HEK293 (cell line): ENCODE results near the gene TRPM5.

Experiments
- CTCF ChIA-PET: fragments of 350-600 bp; formaldehyde crosslinking; extraction: SDS; loops from one replicate; lab custom pipeline; 2021; ENCODE audit warnings: antibody characterized with exemption; lab: Yijun Ruan, JAX
- POLR2A ChIA-PET: fragments of 300-600 bp; formaldehyde crosslinking; extraction: SDS; loops from one replicate; lab custom pipeline; 2020; ENCODE audit warnings: antibody characterized with exemption, inconsistent platforms; lab: Yijun Ruan, JAX
- H3K27ac ChIP-seq: fragments of 200-500 bp; sonication (Bioruptor generic); 2 replicates; pipeline ENCODE4 v1.5.1; 2014; ENCODE audit warnings: low read depth, low read length, control low read depth, inconsistent platforms; ENCODE audit errors: extremely low read depth
- H3K36me3 ChIP-seq, 2 experiments: fragments of 200-500 bp in 1 of 2; sonication (Bioruptor generic) in 1 of 2; 1 replicate in 1 of 2; 2 replicates in 1 of 2; pipeline ENCODE4 v1.5.1; 2014 to 2017; ENCODE audit warnings: inconsistent platforms in 2 of 2, low read length in 2 of 2; ENCODE audit not compliant: control insufficient read depth in 2 of 2, insufficient read depth in 1 of 2
- H3K4me1 ChIP-seq: fragments of 200-500 bp; sonication (Bioruptor generic); 2 replicates; pipeline ENCODE4 v1.5.1; 2014; ENCODE audit warnings: mild to moderate bottlenecking, low read length, inconsistent platforms; ENCODE audit not compliant: control insufficient read depth, insufficient read depth
- H3K4me3 ChIP-seq: 2 replicates; pipeline ENCODE4 v1.5.1; 2011; ENCODE audit warnings: low read depth, mild to moderate bottlenecking, control low read depth, low read length, moderate library complexity
- H3K9me3 ChIP-seq: fragments of 200-500 bp; sonication (Bioruptor generic); 2 replicates; pipeline ENCODE4 v1.5.1; 2014; ENCODE audit warnings: low read depth, low read length, inconsistent platforms; ENCODE audit not compliant: control insufficient read depth, insufficient read depth
- EGR2 ChIP-seq: fragments of 450-650 bp; formaldehyde crosslinking; IDR thresholded peaks from 2 replicates; pipeline ENCODE4 v1.5.1; 2016; ENCODE audit warnings: low read depth, missing biosample characterization, missing genetic modification characterization
- FEZF1 ChIP-seq: fragments of 450-650 bp; formaldehyde crosslinking; IDR thresholded peaks from 2 replicates; pipeline ENCODE4 v1.5.1; 2016; ENCODE audit warnings: missing biosample characterization, missing genetic modification characterization
- KLF1 ChIP-seq: fragments of 450-650 bp; formaldehyde crosslinking; IDR thresholded peaks from 2 replicates; pipeline ENCODE4 v1.5.1; 2016; ENCODE audit warnings: missing biosample characterization, missing genetic modification characterization
- SETDB1 ChIP-seq: IDR thresholded peaks from one replicate; pipeline ENCODE4 v1.6.1; 2017; ENCODE audit warnings: mild to moderate bottlenecking, low read length, moderate library complexity, mixed read lengths; ENCODE audit not compliant: insufficient read length
- SP7 ChIP-seq: fragments of 450-650 bp; formaldehyde crosslinking; IDR thresholded peaks from 2 replicates; pipeline ENCODE4 v1.5.1; 2016; ENCODE audit warnings: missing biosample characterization, missing genetic modification characterization
- TRIM28 ChIP-seq: IDR thresholded peaks from 2 replicates; pipeline ENCODE4 v1.6.1; 2011; ENCODE audit warnings: low read length, control low read depth, borderline replicate concordance
- ZBTB20 ChIP-seq: fragments of 450-650 bp; formaldehyde crosslinking; IDR thresholded peaks from 2 replicates; pipeline ENCODE4 v1.5.1; 2016; ENCODE audit warnings: missing biosample characterization, missing genetic modification characterization
- ZNF157 ChIP-seq: fragments of 450-650 bp; formaldehyde crosslinking; IDR thresholded peaks from 2 replicates; pipeline ENCODE4 v1.5.1; 2016; ENCODE audit warnings: missing biosample characterization, missing genetic modification characterization
- ZNF23 ChIP-seq: fragments of 450-650 bp; formaldehyde crosslinking; IDR thresholded peaks from 2 replicates; pipeline ENCODE4 v1.5.1; 2016; ENCODE audit warnings: missing biosample characterization, missing genetic modification characterization, borderline replicate concordance
- ZNF274 ChIP-seq, 2 experiments: fragments of 200-500 bp in 1 of 2; fragments of 450-650 bp in 1 of 2; sonication (Bioruptor generic) in 1 of 2; formaldehyde crosslinking in 1 of 2; IDR thresholded peaks; 2 replicates each; pipeline versions ENCODE4 v1.5.1 to v1.6.1; 2014 to 2016; ENCODE audit warnings: borderline replicate concordance in 1 of 2, inconsistent platforms in 1 of 2, low read length in 1 of 2, missing biosample characterization in 1 of 2, missing genetic modification characterization in 1 of 2
- ZNF404 ChIP-seq: fragments of 450-650 bp; formaldehyde crosslinking; IDR thresholded peaks from 2 replicates; pipeline ENCODE4 v1.5.1; 2017; ENCODE audit warnings: missing biosample characterization, missing genetic modification characterization
- ZNF416 ChIP-seq: fragments of 450-650 bp; formaldehyde crosslinking; IDR thresholded peaks from 2 replicates; pipeline ENCODE4 v1.5.1; 2016; ENCODE audit warnings: missing biosample characterization, missing genetic modification characterization
- ZNF529 ChIP-seq: fragments of 450-650 bp; formaldehyde crosslinking; IDR thresholded peaks from 2 replicates; pipeline ENCODE4 v1.5.1; 2017; ENCODE audit warnings: missing genetic modification characterization, missing biosample characterization; ENCODE audit not compliant: insufficient replicate concordance
- ZNF560 ChIP-seq: fragments of 450-650 bp; formaldehyde crosslinking; IDR thresholded peaks from 2 replicates; pipeline ENCODE4 v1.5.1; 2017; ENCODE audit warnings: missing biosample characterization, missing genetic modification characterization, borderline replicate concordance
- ZNF830 ChIP-seq: fragments of 450-650 bp; IDR thresholded peaks from 2 replicates; pipeline ENCODE4 v1.5.0; 2018; ENCODE audit warnings: missing biosample characterization, missing genetic modification characterization, low read depth, mild to moderate bottlenecking, moderate library complexity
- TF ChIP-seq, protein P1 (sequence below): fragments of 450-650 bp; formaldehyde crosslinking; IDR thresholded peaks from 2 replicates; pipeline ENCODE4 v1.5.1; 2017; ENCODE audit warnings: missing biosample characterization, missing genetic modification characterization
- TF ChIP-seq, protein P2 (sequence below): fragments of 450-650 bp; formaldehyde crosslinking; IDR thresholded peaks from 2 replicates; pipeline ENCODE4 v1.5.1; 2016; ENCODE audit warnings: missing biosample characterization, missing genetic modification characterization, borderline replicate concordance

Gene TRPM5

DNA sequence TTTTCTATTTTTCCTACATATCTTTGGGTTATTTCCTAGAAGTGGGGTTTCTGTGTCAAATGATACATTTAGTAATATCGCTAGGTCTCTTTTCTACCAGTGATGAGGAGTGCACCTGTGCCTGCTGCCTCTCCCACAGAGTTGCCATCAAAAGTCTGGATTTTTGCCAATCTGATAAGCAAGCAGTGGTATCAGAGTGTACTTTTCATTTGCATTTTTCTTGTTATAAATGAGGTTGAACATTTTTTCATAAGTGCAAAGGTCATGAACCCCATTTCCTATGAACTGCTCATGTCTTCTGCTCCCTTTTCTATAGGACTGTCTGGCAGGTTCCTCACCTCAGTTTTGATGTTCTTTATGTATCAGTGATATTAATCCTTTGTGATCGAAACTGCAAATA lies 1.7 kb downstream of the TRPM5 start:
- TF ChIP-seq FEZF1 (no peak), ZNF23 (tag by site-specific recombination) (no peak), SETDB1 (peak; percentile 23), TRIM28 (peak; percentile 58; the same call in 1 of the 2 replicates)
- Histone ChIP-seq H3K27ac (no peak overlapping the region), H3K9me3 (no peaks in the 10 kb centered on the region), H3K4me3 (no peak overlapping the region), H3K4me1 (no peaks in the 10 kb centered on the region), H3K36me3 (no peaks in the 10 kb centered on the region)
- CTCF ChIA-PET, result interaction anchor here (0.7 to 0.8 kb wide), 2 partner anchors 247 to 449 kb away, joined by 3 to 4 read pairs; no protein-coding TSS in a partner anchor
- POLR2A ChIA-PET, result no interaction called here

DNA sequence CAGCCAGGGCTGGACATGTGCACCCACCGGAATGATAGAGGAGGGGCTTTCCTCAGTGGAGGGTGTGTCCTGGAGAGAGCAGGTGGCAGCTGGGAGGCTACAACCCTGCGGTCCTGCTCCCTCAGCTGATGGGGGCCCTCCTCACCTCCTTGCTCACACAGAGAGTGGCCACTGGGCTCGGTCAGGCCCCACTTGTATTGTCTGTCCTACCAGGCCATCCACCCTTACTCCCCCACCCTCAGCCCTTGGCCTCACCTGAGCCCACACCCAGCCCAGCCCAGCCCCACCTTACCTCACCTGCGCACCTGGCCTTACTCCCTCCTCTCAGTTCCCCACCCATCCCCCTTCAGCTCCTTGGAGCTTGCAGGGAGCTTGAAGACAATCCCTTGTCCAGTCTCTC lies 3.1 kb downstream of the TRPM5 start:
- H3K36me3 ChIP-seq, result no peaks in the 10 kb centered on the region
- H3K4me1 ChIP-seq, result no peaks in the 10 kb centered on the region
- no peaks in the 10 kb centered on the region for H3K9me3 ChIP-seq
- no peak overlapping the region for H3K4me3 ChIP-seq
- TF ChIP-seq ZNF560 (tag by site-specific recombination) (no peak), ZNF529 (tag by site-specific recombination) (no peak), KLF1 (tag by site-specific recombination) (no peak), ZNF157 (tag by site-specific recombination) (no peak), ZNF404 (tag by site-specific recombination) (no peak), EGR2 (no peak)
- ChIA-PET CTCF (interaction anchor here (0.7 kb wide), 1 partner anchor 38 kb away, joined by 3 read pairs; no protein-coding TSS in a partner anchor), POLR2A (no interaction called here)
- H3K27ac ChIP-seq, result no peak overlapping the region

DNA sequence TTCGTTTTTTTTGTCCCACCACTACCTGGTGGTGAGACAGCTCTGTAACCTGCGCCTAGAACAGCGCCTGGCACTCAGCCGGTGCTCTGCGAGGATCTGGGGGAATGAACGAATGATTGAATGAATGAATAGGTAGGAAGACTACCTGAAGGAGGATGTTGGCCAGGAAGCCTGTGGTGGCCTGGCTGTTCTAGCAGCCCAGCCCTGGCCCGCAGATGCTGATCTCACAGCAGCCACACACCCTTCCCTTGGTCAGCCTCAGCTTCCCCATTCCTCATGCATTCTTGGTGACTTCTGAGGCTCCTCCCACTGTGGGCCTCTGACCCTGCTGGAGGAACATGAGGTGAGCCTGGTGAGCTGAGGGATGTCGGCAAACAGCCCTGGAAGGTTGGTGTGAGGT lies 3.7 kb downstream of the TRPM5 start:
- CTCF ChIA-PET, result no interaction called here
- TF ChIP-seq SP7 (no peak), ZNF274 (IDR thresholded peaks at IDR 0.05; ENCODE audit: low read length) (no peak), ZNF274 (tag by site-specific recombination; IDR thresholded peaks at IDR 0.05; ENCODE audit: borderline replicate concordance) (no peak), ZNF416 (tag by site-specific recombination) (no peak), ZNF560 (tag by site-specific recombination) (no peak), ZNF830 (no peak), ZBTB20 (tag by site-specific recombination) (no peak)
- TF ChIP-seq, protein P1, sequence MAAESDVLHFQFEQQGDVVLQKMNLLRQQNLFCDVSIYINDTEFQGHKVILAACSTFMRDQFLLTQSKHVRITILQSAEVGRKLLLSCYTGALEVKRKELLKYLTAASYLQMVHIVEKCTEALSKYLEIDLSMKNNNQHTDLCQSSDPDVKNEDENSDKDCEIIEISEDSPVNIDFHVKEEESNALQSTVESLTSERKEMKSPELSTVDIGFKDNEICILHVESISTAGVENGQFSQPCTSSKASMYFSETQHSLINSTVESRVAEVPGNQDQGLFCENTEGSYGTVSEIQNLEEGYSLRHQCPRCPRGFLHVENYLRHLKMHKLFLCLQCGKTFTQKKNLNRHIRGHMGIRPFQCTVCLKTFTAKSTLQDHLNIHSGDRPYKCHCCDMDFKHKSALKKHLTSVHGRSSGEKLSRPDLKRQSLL (tag by site-specific recombination), result no peak
- TF ChIP-seq, protein P2, sequence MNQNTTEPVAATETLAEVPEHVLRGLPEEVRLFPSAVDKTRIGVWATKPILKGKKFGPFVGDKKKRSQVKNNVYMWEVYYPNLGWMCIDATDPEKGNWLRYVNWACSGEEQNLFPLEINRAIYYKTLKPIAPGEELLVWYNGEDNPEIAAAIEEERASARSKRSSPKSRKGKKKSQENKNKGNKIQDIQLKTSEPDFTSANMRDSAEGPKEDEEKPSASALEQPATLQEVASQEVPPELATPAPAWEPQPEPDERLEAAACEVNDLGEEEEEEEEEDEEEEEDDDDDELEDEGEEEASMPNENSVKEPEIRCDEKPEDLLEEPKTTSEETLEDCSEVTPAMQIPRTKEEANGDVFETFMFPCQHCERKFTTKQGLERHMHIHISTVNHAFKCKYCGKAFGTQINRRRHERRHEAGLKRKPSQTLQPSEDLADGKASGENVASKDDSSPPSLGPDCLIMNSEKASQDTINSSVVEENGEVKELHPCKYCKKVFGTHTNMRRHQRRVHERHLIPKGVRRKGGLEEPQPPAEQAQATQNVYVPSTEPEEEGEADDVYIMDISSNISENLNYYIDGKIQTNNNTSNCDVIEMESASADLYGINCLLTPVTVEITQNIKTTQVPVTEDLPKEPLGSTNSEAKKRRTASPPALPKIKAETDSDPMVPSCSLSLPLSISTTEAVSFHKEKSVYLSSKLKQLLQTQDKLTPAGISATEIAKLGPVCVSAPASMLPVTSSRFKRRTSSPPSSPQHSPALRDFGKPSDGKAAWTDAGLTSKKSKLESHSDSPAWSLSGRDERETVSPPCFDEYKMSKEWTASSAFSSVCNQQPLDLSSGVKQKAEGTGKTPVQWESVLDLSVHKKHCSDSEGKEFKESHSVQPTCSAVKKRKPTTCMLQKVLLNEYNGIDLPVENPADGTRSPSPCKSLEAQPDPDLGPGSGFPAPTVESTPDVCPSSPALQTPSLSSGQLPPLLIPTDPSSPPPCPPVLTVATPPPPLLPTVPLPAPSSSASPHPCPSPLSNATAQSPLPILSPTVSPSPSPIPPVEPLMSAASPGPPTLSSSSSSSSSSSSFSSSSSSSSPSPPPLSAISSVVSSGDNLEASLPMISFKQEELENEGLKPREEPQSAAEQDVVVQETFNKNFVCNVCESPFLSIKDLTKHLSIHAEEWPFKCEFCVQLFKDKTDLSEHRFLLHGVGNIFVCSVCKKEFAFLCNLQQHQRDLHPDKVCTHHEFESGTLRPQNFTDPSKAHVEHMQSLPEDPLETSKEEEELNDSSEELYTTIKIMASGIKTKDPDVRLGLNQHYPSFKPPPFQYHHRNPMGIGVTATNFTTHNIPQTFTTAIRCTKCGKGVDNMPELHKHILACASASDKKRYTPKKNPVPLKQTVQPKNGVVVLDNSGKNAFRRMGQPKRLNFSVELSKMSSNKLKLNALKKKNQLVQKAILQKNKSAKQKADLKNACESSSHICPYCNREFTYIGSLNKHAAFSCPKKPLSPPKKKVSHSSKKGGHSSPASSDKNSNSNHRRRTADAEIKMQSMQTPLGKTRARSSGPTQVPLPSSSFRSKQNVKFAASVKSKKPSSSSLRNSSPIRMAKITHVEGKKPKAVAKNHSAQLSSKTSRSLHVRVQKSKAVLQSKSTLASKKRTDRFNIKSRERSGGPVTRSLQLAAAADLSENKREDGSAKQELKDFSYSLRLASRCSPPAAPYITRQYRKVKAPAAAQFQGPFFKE (tag by site-specific recombination), result no peak
- H3K9me3 ChIP-seq, result no peaks in the 10 kb centered on the region
- no peaks in the 10 kb centered on the region for H3K36me3 ChIP-seq
- H3K27ac ChIP-seq, result no peak overlapping the region
- no peak overlapping the region for H3K4me3 ChIP-seq
- POLR2A ChIA-PET, result no interaction called here
- no peaks in the 10 kb centered on the region for H3K4me1 ChIP-seq
